ENCODE data around the gene ABCG4. TPM values are rescaled to one million over a fixed set of nuclear protein-coding genes. Genes with fewer than 3 reads are reported as not detected.

Gene ABCG4
- total and polyA plus RNA-seq, 2 experiments from 2014 or later: 0.58 to 1.0 TPM

- peak; percentile 82 for ATAC-seq
- peak overlapping the region; percentile 97 for H3K27ac Mint-ChIP-seq
- TF ChIP-seq EZH2 (IDR thresholded peaks at IDR 0.05; ENCODE audit: low read depth, unreplicated experiment): no peak
- peak; percentile 44; the same call in 1 of the 2 replicates for TF ChIP-seq POLR2AphosphoS5 (IDR thresholded peaks at IDR 0.05; ENCODE audit: low read depth)
- H3K9me2 ChIP-seq (ENCODE audit: insufficient read depth): no peaks in the 10 kb centered on the region
- DNase-seq (ENCODE audit: low spot score): peak; percentile 92
- no peaks in the 10 kb centered on the region for H3K79me2 ChIP-seq (replicated peaks; ENCODE audit: insufficient read depth)
- H3K36me3 Mint-ChIP-seq (ENCODE audit: low read depth): no peaks in the 10 kb centered on the region
- no peaks in the 10 kb centered on the region for H3K36me3 ChIP-seq (ENCODE audit: insufficient read depth)
- H3K4me2 ChIP-seq: peak overlapping the region; percentile 84
- H3K27me3 Mint-ChIP-seq (ENCODE audit: insufficient read depth, low read depth, poor library complexity): peaks cover 22% of the 10 kb centered on the region
- H4K20me1 ChIP-seq (replicated peaks; ENCODE audit: insufficient read depth): no peaks in the 10 kb centered on the region
- H3K4me1 ChIP-seq (ENCODE audit: insufficient read depth): peaks cover 12% of the 10 kb centered on the region; the same call in 1 of the 2 replicates
- H3K27ac ChIP-seq (ENCODE audit: low read depth): peak overlapping the region; percentile 99
- H3K4me3 ChIP-seq: peak overlapping the region; percentile 90
- H3K4me1 Mint-ChIP-seq: peaks cover 20% of the 10 kb centered on the region
- no peaks in the 10 kb centered on the region for H3K27me3 ChIP-seq (ENCODE audit: insufficient read depth)
- peaks cover 6% of the 10 kb centered on the region; the same call in 1 of the 2 replicates for H3F3A ChIP-seq (replicated peaks; ENCODE audit: low read depth)
- H3K4me3 Mint-ChIP-seq: peak overlapping the region; percentile 92
- H2AFZ ChIP-seq: peak overlapping the region; percentile 34
- H3K9me3 Mint-ChIP-seq: no peaks in the 10 kb centered on the region; the same call in 2 of the 3 replicates
Measured at GRCh38 chr11:119169282-119169719, 20.4 kb downstream of the ABCG4 start.

- Histone ChIP-seq H3K9me2 (ENCODE audit: insufficient read depth) (no peaks in the 10 kb centered on the region), H3K4me3 (no peak overlapping the region), H3K79me2 (replicated peaks; ENCODE audit: insufficient read depth) (no peaks in the 10 kb centered on the region), H3F3A (replicated peaks; ENCODE audit: low read depth) (peaks cover 6% of the 10 kb centered on the region; the same call in 1 of the 2 replicates), H2AFZ (no peak overlapping the region), H3K27ac (ENCODE audit: low read depth) (no peak overlapping the region), H3K27me3 (ENCODE audit: insufficient read depth) (no peaks in the 10 kb centered on the region), H3K4me2 (no peak overlapping the region), H3K4me1 (ENCODE audit: insufficient read depth) (peaks cover 5% of the 10 kb centered on the region; the same call in 1 of the 2 replicates), H4K20me1 (replicated peaks; ENCODE audit: insufficient read depth) (no peaks in the 10 kb centered on the region), H3K36me3 (ENCODE audit: insufficient read depth) (no peaks in the 10 kb centered on the region)
- Mint-ChIP-seq H3K9me3 (no peaks in the 10 kb centered on the region; the same call in 2 of the 3 replicates), H3K27me3 (ENCODE audit: insufficient read depth, low read depth, poor library complexity) (peaks cover 18% of the 10 kb centered on the region), H3K36me3 (ENCODE audit: low read depth) (no peaks in the 10 kb centered on the region), H3K27ac (no peak overlapping the region), H3K4me1 (peaks cover 14% of the 10 kb centered on the region), H3K4me3 (no peak overlapping the region)
- DNase-seq (ENCODE audit: low spot score): no peak
- no peak for ATAC-seq
- TF ChIP-seq ETS1 (IDR thresholded peaks at IDR 0.05) (no peak), NANOG (IDR thresholded peaks at IDR 0.05; ENCODE audit: borderline replicate concordance) (no peak), CTCF (conservative IDR thresholded peaks at IDR 0.05; ENCODE audit: low read depth in 2 of 2) (no peak), JUNB (IDR thresholded peaks at IDR 0.05; ENCODE audit: unreplicated experiment) (no peak), CREB1 (CRISPR knock-in tag; IDR thresholded peaks at IDR 0.05; ENCODE audit: low read depth) (no peak), REST (IDR thresholded peaks at IDR 0.05; ENCODE audit: unreplicated experiment) (no peak), ZNF462 (CRISPR knock-in tag; IDR thresholded peaks at IDR 0.05) (no peak)
Measured at GRCh38 chr11:119172513-119172912, 23.7 kb downstream of the ABCG4 start.

Measured in GM23338 (cell line).